Measurements from ENCODE around the gene HK3.

Gene HK3

GRCh38 chr5:176856746-176857145 lies 42.4 kb downstream of the HK3 start:
- H3K27me3 Mint-ChIP-seq, result peaks cover 12% of the 10 kb centered on the region
- H3K4me3 Mint-ChIP-seq, result no peak overlapping the region
- H3K36me3 Mint-ChIP-seq, result no peaks in the 10 kb centered on the region
- H3K4me1 Mint-ChIP-seq (ENCODE audit: low read depth), result no peaks in the 10 kb centered on the region
- no peaks in the 10 kb centered on the region for H3K9me3 Mint-ChIP-seq (ENCODE audit: low read depth)
- no peak overlapping the region for H3K27ac Mint-ChIP-seq

DNA sequence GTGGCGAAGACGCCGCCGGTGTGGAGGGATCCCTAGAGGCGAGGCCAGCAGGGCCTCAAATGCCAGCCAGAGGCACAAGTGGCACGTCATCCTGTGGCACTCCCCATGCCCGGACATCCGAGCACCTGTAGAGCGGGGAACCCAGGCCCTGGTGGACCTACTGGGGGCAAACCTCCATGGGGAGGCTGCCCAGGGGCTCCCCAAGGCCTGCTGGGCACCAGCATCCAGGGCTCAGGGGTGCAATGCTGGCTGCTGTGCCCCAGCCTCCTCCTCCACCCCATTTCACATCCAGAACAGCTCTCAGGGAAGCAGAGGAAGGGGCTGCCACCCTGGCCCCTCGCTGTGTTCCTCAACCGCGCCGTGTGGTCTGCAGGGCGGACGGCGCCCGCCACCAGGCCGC lies 43.5 kb downstream of the HK3 start:
- peaks cover 10% of the 10 kb centered on the region for H3K27me3 Mint-ChIP-seq
- H3K27ac Mint-ChIP-seq, result no peak overlapping the region
- no peaks in the 10 kb centered on the region for H3K36me3 Mint-ChIP-seq
- H3K4me3 Mint-ChIP-seq, result no peak overlapping the region
- no peaks in the 10 kb centered on the region for H3K9me3 Mint-ChIP-seq (ENCODE audit: low read depth)
- no peaks in the 10 kb centered on the region for H3K4me1 Mint-ChIP-seq (ENCODE audit: low read depth)

DNA sequence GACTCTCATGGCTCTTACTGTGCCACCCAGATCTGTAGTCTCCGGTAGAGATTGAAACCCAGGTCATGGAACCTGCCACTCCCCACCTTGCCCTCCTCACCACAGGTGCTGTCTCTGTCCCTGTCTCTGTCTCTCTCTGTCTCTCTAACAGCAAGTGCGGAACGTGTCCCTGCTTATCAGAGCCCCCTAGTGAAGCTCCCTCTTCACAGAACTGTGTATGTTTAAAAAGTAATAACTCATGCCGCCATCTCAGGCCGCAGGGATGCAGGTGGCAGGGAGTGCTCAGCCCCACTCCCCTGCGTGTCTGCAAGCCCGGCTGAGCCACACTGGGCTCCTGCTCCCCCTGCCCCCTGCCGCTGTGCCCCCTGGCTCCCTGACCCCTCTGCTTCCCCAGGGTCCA lies 45.0 kb downstream of the HK3 start:
- H3K4me3 Mint-ChIP-seq, result no peak overlapping the region
- H3K27me3 Mint-ChIP-seq, result peaks cover 12% of the 10 kb centered on the region
- no peak overlapping the region for H3K27ac Mint-ChIP-seq
- no peaks in the 10 kb centered on the region for H3K36me3 Mint-ChIP-seq
- H3K9me3 Mint-ChIP-seq (ENCODE audit: low read depth), result no peaks in the 10 kb centered on the region
- no peaks in the 10 kb centered on the region for H3K4me1 Mint-ChIP-seq (ENCODE audit: low read depth)

GRCh38 chr5:176853151-176853778 lies 45.9 kb downstream of the HK3 start:
- no peaks in the 10 kb centered on the region for H3K4me1 Mint-ChIP-seq (ENCODE audit: low read depth)
- peaks cover 12% of the 10 kb centered on the region for H3K27me3 Mint-ChIP-seq
- H3K36me3 Mint-ChIP-seq, result no peaks in the 10 kb centered on the region
- no peak overlapping the region for H3K4me3 Mint-ChIP-seq
- H3K9me3 Mint-ChIP-seq (ENCODE audit: low read depth), result no peaks in the 10 kb centered on the region
- no peak overlapping the region for H3K27ac Mint-ChIP-seq

DNA sequence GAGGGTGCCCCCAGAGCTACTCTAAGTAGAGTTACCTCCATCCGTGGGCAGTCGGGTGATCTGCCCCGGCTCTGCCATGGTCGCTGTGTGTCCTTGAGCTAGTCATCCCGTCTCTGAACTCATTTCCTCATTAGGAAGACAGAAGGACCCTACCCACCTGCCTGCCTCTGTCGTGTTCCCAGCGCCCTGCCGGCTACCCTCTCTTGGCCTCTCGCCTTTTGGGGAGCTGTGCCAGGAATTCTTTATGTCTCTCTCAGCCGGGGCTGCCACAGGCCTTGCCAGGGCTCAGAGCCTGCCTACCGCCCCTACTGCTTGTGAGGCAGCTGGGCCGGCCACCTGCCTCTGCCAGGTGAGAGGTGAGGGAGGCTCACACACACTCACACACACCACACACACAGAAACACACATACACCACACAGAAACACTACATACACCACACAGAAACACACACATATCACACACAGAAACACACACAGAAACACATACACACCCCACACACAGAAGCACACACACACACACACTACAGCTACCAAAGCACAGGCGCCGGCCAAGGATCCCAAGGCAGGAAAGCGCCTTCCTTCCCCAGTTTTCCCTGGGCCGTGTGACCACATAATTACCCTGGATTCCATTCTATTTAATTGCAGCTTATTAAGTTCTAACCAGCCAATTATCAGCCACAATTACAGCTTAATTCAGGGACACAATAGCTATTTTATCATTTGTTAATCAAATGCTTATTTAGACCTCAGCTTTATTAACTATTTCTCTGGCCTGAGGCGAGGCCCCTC lies 47.1 kb downstream of the HK3 start:
- Mint-ChIP-seq H3K36me3 (no peaks in the 10 kb centered on the region), H3K27me3 (peaks cover 9% of the 10 kb centered on the region), H3K4me1 (ENCODE audit: low read depth) (no peaks in the 10 kb centered on the region), H3K9me3 (ENCODE audit: low read depth) (no peaks in the 10 kb centered on the region), H3K27ac (no peak overlapping the region), H3K4me3 (no peak overlapping the region)

GRCh38 chr5:176851380-176851779 lies 47.8 kb downstream of the HK3 start:
- Mint-ChIP-seq H3K36me3 (no peaks in the 10 kb centered on the region), H3K9me3 (ENCODE audit: low read depth) (no peaks in the 10 kb centered on the region), H3K27ac (no peak overlapping the region), H3K27me3 (peaks cover 7% of the 10 kb centered on the region), H3K4me1 (ENCODE audit: low read depth) (no peaks in the 10 kb centered on the region), H3K4me3 (no peak overlapping the region)

DNA sequence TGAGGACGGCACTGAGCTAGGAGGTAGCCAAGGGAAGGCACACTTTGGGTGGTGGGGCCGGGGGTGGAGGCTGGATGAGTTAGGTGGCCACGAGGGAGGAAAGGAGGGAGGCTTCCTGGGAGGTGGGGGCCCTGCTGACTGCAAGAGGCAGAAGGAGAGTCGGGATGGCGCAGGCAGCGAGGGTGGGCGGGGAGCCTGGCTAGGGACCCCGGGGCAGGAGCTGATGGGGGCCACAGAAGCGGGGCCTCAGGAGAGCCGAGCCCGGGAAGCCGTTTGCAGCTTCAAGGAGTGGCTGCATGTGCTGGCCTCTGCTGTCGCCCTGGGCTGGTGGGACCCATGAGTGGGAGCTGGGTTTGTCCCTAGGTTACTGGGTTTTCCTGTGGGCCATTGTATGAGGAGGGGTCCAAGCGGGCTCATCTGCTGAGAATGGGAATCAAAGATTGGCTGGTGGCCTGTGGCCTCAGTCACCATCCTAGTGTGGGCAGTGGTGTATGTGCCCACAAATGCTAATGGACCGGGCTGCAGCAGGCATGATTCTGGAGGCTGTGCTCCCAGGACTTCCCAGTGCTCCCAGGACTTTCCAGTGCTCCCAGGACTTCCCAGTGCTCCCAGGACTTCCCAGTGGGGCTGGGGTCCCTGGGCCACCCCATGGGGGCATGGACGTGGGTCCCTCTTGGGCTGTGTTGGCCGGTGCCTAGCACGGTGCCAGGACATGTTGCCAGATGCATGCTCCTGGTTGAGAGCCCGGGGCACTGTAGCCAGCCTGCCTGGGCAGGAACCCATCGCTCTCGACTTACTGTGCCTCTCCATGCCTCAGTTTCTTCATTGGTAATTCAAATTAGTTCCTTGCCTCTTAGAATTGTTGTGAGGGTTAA lies 48.5 kb downstream of the HK3 start:
- no peaks in the 10 kb centered on the region for H3K4me1 Mint-ChIP-seq (ENCODE audit: low read depth)
- no peaks in the 10 kb centered on the region for H3K9me3 Mint-ChIP-seq (ENCODE audit: low read depth)
- H3K4me3 Mint-ChIP-seq, result no peak overlapping the region
- H3K27me3 Mint-ChIP-seq, result peaks cover 11% of the 10 kb centered on the region
- no peaks in the 10 kb centered on the region for H3K36me3 Mint-ChIP-seq
- no peak overlapping the region for H3K27ac Mint-ChIP-seq

DNA sequence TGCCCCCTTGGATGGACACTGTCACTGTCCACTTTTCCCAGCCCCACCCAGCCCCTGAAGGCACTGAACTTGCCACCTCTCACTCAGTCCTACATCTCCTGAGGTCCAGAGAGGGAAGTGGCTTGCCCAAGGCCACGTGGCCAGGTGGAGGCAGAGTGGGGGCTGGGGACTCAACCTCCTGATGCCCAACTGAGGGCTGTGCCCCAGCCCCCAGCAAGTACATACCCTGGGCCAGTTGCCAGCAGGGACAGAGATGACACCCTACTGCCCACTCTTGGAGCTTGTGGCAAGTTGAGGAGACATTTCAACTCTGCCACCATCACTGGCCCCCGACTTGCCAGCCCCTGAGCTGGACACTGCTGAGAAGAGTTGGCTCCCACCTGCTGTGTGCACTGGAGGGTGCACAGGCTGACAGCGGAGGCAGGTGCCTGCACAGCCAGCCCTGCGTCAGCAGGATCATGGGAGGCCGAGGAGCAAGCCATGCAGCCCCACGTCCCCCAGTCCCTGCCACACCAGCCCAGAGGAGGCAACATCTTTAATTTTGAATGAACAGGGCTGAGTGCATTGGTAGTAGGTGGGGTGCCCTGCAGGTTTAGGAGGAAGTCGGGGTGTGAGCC lies 49.4 kb downstream of the HK3 start:
- peaks cover 17% of the 10 kb centered on the region for H3K27me3 Mint-ChIP-seq
- H3K36me3 Mint-ChIP-seq, result no peaks in the 10 kb centered on the region
- H3K9me3 Mint-ChIP-seq (ENCODE audit: low read depth), result no peaks in the 10 kb centered on the region
- no peak overlapping the region for H3K27ac Mint-ChIP-seq
- H3K4me1 Mint-ChIP-seq (ENCODE audit: low read depth), result no peaks in the 10 kb centered on the region
- H3K4me3 Mint-ChIP-seq, result no peak overlapping the region

DNA sequence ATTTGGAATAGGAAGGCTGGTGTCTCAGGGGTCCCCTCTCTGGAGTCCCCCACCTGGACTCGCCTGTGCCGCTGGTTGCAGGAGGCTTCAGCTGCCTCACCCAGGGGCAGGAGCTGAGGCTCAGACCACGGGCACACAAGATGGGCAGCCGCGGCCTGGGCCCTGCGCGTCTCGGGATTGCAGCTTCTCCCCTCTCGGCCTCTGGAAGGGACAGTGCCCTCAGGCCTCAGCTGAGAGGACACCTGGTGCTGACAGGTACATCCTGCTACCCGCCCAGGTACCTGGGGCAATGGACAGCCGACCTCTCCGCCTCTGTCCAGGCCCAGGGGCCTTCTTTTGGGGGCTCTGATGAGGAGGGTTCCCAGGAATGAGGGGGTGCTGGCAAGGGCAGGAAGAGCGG lies 50.5 kb downstream of the HK3 start:
- H3K27me3 Mint-ChIP-seq, result peaks cover 19% of the 10 kb centered on the region
- H3K9me3 Mint-ChIP-seq (ENCODE audit: low read depth), result no peaks in the 10 kb centered on the region
- no peaks in the 10 kb centered on the region for H3K4me1 Mint-ChIP-seq (ENCODE audit: low read depth)
- no peak overlapping the region for H3K27ac Mint-ChIP-seq
- no peak overlapping the region for H3K4me3 Mint-ChIP-seq
- no peaks in the 10 kb centered on the region for H3K36me3 Mint-ChIP-seq

DNA sequence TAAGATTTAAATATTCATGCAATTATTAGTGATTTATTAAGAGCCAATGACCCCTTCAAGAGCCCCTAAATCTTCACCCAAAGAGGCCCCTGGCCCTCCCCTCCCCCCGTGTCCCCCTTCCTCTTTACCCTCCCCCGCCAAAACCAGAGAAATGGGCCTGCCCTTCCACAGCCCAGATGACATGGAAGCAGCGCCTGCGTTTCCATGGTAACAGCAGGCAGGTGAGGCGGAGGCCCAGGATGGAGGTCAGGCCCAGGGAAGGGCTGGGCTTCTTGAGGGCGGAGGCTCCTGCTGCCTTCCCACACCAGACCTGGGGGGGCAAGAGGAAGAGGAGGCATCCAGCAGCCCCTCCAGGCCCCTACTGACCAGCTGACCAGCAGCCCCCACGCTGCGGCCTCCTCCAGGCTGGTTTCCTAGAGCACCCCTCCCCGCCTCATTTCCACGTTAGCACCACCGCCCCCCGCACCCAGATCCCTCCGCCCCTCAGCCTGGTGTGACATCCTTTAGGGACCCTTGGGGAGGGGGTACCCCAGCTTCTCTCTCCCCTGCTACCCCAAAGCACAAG lies 51.3 kb downstream of the HK3 start:
- Mint-ChIP-seq H3K36me3 (no peaks in the 10 kb centered on the region), H3K27ac (no peak overlapping the region), H3K9me3 (ENCODE audit: low read depth) (no peaks in the 10 kb centered on the region), H3K27me3 (peaks cover 20% of the 10 kb centered on the region), H3K4me1 (ENCODE audit: low read depth) (no peaks in the 10 kb centered on the region), H3K4me3 (no peak overlapping the region)

- Mint-ChIP-seq H3K4me1 (ENCODE audit: low read depth) (no peaks in the 10 kb centered on the region), H3K36me3 (no peaks in the 10 kb centered on the region), H3K4me3 (no peak overlapping the region), H3K27ac (no peak overlapping the region), H3K27me3 (peaks cover 20% of the 10 kb centered on the region), H3K9me3 (ENCODE audit: low read depth) (no peaks in the 10 kb centered on the region)
Measured at GRCh38 chr5:176847148-176847547, 52.0 kb downstream of the HK3 start.

DNA sequence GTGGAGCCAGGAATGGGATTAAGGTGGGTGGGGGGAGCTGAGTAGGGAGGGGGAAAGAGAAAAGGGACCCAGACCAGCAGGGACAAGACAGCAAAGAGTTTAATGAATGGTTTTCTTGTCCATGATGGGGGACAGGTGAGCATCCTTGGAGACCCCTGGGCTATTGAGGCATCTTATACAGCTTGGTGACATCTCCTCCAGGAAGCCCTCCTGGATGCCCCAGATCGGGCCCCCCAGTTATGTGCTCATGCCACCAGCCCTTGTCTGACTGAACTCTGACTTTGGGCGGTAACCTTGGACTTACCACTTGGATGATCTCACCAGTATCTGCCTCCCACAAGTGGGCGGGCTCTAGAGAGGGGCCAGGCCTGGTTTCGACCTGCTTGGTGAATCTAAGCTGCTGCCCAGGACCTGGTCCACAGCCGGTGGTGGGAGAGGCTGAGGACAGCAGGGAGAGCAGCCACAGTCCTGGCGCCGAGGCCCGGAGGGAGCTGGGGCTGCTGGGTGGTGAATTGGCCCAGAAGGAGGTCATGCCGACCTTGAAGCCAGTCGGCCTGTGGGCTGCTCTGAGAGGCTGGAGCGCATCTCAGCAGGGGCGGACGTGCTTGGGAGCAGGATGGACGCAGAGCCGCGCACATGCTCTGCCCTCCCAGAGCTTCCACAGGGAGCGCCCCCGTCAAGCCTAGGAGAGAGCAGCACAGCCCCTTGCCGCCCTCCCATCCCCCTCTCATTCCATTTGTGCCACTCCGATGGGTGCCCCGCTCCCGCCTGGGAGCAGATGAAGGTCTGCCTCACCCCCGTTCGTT lies 52.6 kb downstream of the HK3 start:
- peaks cover 21% of the 10 kb centered on the region for H3K27me3 Mint-ChIP-seq
- no peak overlapping the region for H3K4me3 Mint-ChIP-seq
- H3K36me3 Mint-ChIP-seq, result no peaks in the 10 kb centered on the region
- no peak overlapping the region for H3K27ac Mint-ChIP-seq
- no peaks in the 10 kb centered on the region for H3K9me3 Mint-ChIP-seq (ENCODE audit: low read depth)
- H3K4me1 Mint-ChIP-seq (ENCODE audit: low read depth), result no peaks in the 10 kb centered on the region

DNA sequence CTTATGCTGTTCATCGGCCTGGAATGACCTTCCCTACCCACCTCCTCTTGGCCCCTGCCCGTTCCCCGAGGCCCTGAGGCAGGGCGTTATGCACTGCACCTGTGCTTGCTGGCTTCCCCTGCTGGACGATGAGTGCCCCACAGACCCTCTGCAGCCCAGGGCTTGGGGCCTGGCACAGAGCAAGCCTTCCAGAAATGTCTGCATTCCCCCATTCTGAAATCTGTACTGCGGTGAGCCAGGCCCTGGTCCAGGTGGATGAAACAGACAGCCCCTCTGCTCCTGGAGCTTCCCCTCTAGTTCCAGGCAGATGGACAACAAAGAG lies 53.8 kb downstream of the HK3 start:
- Mint-ChIP-seq H3K9me3 (ENCODE audit: low read depth) (no peaks in the 10 kb centered on the region), H3K27ac (no peak overlapping the region), H3K36me3 (no peaks in the 10 kb centered on the region), H3K4me1 (ENCODE audit: low read depth) (no peaks in the 10 kb centered on the region), H3K4me3 (no peak overlapping the region), H3K27me3 (peaks cover 25% of the 10 kb centered on the region)

DNA sequence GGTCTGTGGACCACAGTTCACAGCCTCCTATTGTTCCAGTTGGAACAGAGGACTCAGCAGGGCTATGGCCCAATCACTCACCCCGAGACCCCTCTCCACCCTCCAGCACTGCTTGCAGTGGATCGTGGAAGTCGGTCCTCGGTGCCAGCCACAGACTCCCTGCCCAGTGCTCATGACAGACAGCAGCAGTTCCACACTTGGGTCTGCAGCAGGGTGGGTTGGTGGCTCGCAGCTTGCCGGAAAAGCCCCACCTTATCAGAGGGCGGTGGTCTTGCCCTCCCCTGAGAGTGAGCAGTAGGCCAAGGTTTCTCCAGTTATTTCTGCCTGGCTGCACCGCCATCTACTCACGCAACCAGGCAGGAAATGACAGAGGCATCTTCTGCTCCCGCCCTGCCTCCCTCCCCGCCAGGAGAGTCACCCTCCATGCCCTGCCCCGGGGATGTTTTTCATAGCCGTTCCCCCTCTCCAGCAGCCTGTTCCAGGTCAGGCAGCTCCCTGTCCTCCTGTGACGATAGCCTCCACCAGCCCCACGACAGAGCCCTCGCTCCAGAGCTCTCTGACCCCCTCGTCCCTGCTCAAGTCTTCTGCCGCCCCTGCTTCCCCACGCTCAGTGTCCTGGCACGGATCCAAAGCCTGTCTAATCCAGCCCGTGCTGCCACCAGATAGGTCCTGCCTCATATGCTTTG lies 54.3 kb downstream of the HK3 start:
- Mint-ChIP-seq H3K9me3 (ENCODE audit: low read depth) (no peaks in the 10 kb centered on the region), H3K27ac (no peak overlapping the region), H3K27me3 (peaks cover 23% of the 10 kb centered on the region), H3K4me1 (ENCODE audit: low read depth) (no peaks in the 10 kb centered on the region), H3K36me3 (no peaks in the 10 kb centered on the region), H3K4me3 (no peak overlapping the region)
